Mucosa of descending colon (tissue), 3 donors: ENCODE data around the gene RHOBTB1. TPM values are rescaled to one million over a fixed set of nuclear protein-coding genes. Genes with fewer than 3 reads are reported as not detected.
"Not testable (repeated sequence)": the region's sequence is repeated elsewhere in the genome, so short reads cannot be mapped to it uniquely, and the experiment has no call there.

Experiments
- ATAC-seq: fragments of 200-7000 bp; cut with Tn5 transposase; one replicate; pipeline ENCODE4 v1.9.1; 2020; ENCODE audit warnings: mild to moderate bottlenecking, moderate library complexity
- DNase-seq, 3 donors: peaks; one replicate each; pipeline ENCODE4 v3.0.0-alpha.2; 2020
- H3K36me3 ChIP-seq: fragments of 200-600 bp; one replicate; pipeline ENCODE4 v1.8.0; 2021; ENCODE audit warnings: low read depth, mild to moderate bottlenecking
- H3K4me1 ChIP-seq: fragments of 200-600 bp; one replicate; pipeline ENCODE4 v1.8.0; 2021; ENCODE audit warnings: low read depth, mild to moderate bottlenecking
- H3K4me3 ChIP-seq: fragments of 200-600 bp; one replicate; pipeline ENCODE4 v1.8.0; 2021; ENCODE audit warnings: mild to moderate bottlenecking
- H3K9me3 ChIP-seq: fragments of 200-600 bp; one replicate; pipeline ENCODE4 v1.8.0; 2021; ENCODE audit warnings: mild to moderate bottlenecking
- intact Hi-C, 2 donors: fragments of 100-400 bp; cut with DNase I in 1 of 2; cut with micrococcal nuclease in 1 of 2; formaldehyde crosslinking; loops; one replicate each; pipeline versions ENCODE4 v1.11.0 to v1.11.1; 2022; cut with DNase I, micrococcal nuclease
- total RNA-seq, 3 donors: library from RNA; stranded (reverse); fragmentation: NEBNext Ultra II Directional in 2 of 3; extraction: Animal tissue kit (Norgen Biotek cat#: 25700) in 2 of 3; gene quantifications; one replicate each; pipeline versions ENCODE4 v1.2.1 to v1.2.4, GENCODE V29; 2021 to 2023
- TF ChIP-seq, protein P1 (sequence below): fragments of 200-600 bp; IDR thresholded peaks from one replicate; pipeline ENCODE4 v1.8.0; 2022; ENCODE audit warnings: antibody characterized with exemption, mild to moderate bottlenecking
- donor health status: DM: no; HTN: no; CAD: no; lungs with moderate emphysema.
- donor health status: DM: no; HTN: no; CAD: no.
- donor health status: DM: no; HTN: yes; CAD: no.

RHOBTB1 gene
- total RNA-seq, 3 donors from 2014 or later = 5.8 to 8.0 (median 6.9) TPM

DNA sequence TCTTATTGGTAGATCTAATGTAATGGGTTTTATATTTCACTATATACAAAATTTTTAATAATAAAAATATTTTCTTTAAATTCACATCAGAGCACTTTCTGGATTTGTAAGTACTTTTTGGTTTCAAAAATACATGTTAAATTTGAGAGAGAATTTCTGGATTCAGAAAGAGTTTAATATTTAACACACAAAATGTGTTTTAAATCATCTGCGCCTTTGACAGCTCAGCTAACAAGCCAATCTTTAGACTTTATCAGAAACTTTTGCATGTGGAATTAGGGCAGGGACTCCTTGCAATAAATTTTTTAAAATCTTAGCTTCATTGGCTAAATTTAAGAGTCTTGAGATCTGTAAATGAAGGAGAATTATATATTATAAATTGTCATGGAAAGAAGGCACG lies 32.7 kb upstream of the RHOBTB1 start:
- Histone ChIP-seq H3K9me3 (no peaks in the 10 kb centered on the region), H3K4me3 (no peak overlapping the region), H3K4me1 (no peaks in the 10 kb centered on the region), H3K36me3 (no peaks in the 10 kb centered on the region)
- DNase-seq (no peak), ATAC-seq (no peak)
- TF ChIP-seq, protein P1, sequence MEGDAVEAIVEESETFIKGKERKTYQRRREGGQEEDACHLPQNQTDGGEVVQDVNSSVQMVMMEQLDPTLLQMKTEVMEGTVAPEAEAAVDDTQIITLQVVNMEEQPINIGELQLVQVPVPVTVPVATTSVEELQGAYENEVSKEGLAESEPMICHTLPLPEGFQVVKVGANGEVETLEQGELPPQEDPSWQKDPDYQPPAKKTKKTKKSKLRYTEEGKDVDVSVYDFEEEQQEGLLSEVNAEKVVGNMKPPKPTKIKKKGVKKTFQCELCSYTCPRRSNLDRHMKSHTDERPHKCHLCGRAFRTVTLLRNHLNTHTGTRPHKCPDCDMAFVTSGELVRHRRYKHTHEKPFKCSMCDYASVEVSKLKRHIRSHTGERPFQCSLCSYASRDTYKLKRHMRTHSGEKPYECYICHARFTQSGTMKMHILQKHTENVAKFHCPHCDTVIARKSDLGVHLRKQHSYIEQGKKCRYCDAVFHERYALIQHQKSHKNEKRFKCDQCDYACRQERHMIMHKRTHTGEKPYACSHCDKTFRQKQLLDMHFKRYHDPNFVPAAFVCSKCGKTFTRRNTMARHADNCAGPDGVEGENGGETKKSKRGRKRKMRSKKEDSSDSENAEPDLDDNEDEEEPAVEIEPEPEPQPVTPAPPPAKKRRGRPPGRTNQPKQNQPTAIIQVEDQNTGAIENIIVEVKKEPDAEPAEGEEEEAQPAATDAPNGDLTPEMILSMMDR = no peak
- intact Hi-C loops = no loop called here

DNA sequence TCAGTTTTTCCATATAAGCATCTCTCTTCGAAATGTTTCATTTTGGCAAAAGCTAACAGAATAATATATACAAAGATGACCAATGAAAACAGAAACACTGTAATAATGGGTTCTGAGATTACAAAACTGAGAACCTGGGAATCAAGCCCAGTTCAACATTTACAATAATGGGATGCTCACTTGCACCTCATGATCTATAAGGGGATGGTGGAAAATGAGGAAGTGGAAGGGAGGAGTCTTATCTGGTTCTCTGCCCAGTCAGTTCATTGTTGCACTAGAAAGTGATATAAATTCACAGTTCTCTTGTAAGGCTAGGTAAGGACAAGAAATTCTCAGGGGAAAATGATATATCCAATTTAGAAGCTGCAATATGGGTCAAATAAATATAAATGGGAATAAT lies 31.7 kb upstream of the RHOBTB1 start:
- ATAC-seq = no peak

DNA sequence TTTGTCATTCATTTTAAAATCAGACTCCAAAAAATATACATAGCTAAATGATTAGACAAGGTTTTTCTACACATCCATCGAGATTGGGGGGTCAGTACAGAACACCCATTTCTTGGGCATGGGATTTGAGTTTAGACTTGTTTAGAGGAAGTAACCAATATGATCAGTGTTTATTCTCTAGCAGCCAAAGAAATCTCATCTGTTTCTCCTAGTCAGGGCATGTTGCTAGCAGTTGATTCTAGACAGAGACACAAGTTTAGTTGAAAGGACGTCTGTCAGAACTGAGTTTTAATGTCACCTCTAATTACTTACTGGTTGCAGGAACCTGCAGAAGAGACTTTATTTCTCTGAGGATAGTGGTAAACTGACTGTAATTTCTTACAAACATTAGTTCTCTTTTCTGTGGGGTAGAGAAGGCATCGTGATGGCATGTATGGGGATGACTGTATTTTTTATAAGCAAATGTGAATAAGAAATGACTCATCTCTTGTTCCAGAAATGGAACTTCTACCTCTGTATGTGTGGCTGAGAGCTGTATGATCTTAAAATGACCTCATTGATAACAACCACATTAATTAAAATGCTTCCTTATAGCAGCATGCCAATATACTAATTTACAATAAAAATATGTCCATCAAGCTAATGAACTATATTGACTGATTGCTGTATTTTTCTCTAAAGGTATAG lies 30.6 kb upstream of the RHOBTB1 start:
- ATAC-seq = peak; percentile 41
- Histone ChIP-seq H3K4me1 (no peaks in the 10 kb centered on the region), H3K4me3 (no peak overlapping the region), H3K9me3 (no peaks in the 10 kb centered on the region), H3K36me3 (no peaks in the 10 kb centered on the region)
- intact Hi-C loops = no loop called here
- TF ChIP-seq, protein P1 = no peak
- DNase-seq = no peak

More for the DNA sequence above, 31.7 kb upstream of the RHOBTB1 start:
- Histone ChIP-seq H3K4me1 (no peaks in the 10 kb centered on the region), H3K9me3 (no peaks in the 10 kb centered on the region), H3K36me3 (no peaks in the 10 kb centered on the region), H3K4me3 (no peak overlapping the region)
- TF ChIP-seq, protein P1 = no peak
- intact Hi-C loops = no loop called here
- no peak for DNase-seq

DNA sequence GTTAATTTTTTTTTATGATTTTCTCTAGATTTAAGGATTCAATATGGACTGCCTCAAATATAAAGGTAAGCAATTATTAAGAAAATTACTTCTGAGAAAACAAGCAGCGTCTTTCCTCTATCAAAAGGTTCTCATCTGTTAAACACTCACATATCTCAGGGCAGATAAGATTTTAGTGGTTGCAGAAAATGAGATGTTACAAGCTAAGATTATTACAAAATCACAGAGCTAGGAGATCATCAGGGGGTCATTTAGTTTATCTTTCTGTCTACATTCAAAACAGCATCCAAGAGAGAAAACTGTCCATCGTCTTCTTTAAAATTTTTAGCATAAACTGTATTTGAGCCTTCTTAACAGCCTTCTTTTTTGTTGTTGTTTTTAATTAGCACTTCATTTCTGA lies 29.1 kb upstream of the RHOBTB1 start:
- H3K4me1 ChIP-seq = no peaks in the 10 kb centered on the region
- no peak for DNase-seq
- no peaks in the 10 kb centered on the region for H3K36me3 ChIP-seq
- H3K4me3 ChIP-seq = no peak overlapping the region
- TF ChIP-seq, protein P1 = no peak
- ATAC-seq = no peak
- H3K9me3 ChIP-seq = no peaks in the 10 kb centered on the region
- intact Hi-C loops = no loop called here

DNA sequence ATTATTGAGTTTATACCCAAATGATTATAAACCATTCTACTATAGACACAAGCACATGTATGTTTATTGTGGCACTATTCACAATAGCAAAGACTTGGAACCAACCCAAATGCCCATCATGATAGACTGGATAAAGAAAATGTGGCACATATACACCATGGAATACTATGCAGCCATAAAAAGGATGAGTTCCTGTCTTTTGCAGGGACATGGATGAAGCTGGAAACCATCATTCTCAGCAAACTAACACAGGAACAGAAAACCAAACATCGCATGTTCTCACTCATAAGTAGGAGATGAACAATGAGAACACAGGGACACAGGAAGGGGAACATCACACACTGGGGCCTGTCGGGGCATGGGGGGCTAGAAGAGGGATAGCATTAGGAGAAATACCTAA lies 28.2 kb upstream of the RHOBTB1 start:
- intact Hi-C loops, H3K4me1 ChIP-seq, H3K9me3 ChIP-seq, ATAC-seq, H3K4me3 ChIP-seq, H3K36me3 ChIP-seq, DNase-seq: not testable (repeated sequence)

DNA sequence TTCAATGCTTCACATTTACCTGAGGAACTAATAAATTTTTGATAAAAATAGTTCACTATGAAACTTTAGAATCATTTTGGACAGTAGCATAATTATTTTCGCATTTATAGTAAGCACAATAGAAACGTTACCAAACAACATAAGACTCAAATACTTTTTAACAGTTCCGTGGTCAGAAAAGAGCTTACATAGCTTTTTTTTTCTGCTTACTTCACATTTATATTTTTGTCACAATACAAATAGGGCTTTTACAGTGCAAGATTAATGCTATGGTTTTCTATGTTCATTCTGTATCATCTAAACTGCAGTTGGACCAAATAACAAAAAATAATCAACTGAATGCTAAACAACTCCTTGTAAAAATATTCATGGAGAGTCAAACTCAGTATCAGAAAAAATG lies 26.5 kb upstream of the RHOBTB1 start:
- DNase-seq = no peak
- intact Hi-C loops = no loop called here
- no peaks in the 10 kb centered on the region for H3K4me1 ChIP-seq

More for the DNA sequence above, 26.5 kb upstream of the RHOBTB1 start:
- ATAC-seq = no peak
- TF ChIP-seq, protein P1 = no peak
- H3K9me3 ChIP-seq = no peaks in the 10 kb centered on the region
- no peaks in the 10 kb centered on the region for H3K36me3 ChIP-seq
- H3K4me3 ChIP-seq = no peak overlapping the region
